HG03097 (cell line): Measurements from ENCODE around the gene RBPJ.

Experiments
- ATAC-seq: cut with Tn5 transposase; IDR thresholded peaks from one replicate; pipeline ENCODE4 v1.9.1; 2021; ENCODE audit not compliant: unreplicated experiment, low FRiP score

The RBPJ gene

GRCh38 chr4:26451597-26451996 is 130.8 kb downstream of the RBPJ start:
- ATAC-seq = no peak

- ATAC-seq = no peak
Observed at GRCh38 chr4:26452565-26453531, 132.0 kb downstream of the RBPJ start.

GRCh38 chr4:26454961-26455360 is 134.1 kb downstream of the RBPJ start:
- ATAC-seq = no peak

- no peak for ATAC-seq
Observed at GRCh38 chr4:26455571-26455970, 134.8 kb downstream of the RBPJ start.

GRCh38 chr4:26457412-26457811 is 136.6 kb downstream of the RBPJ start:
- ATAC-seq = no peak

- no peak for ATAC-seq
Observed at GRCh38 chr4:26458157-26458561, 137.3 kb downstream of the RBPJ start.

- no peak for ATAC-seq
Observed at GRCh38 chr4:26459054-26459755, 138.4 kb downstream of the RBPJ start.

GRCh38 chr4:26459756-26460530 is 139.1 kb downstream of the RBPJ start:
- no peak for ATAC-seq

- no peak for ATAC-seq
Observed at GRCh38 chr4:26462874-26463273, 142.1 kb downstream of the RBPJ start.

GRCh38 chr4:26463386-26463785 is 142.6 kb downstream of the RBPJ start:
- ATAC-seq = no peak

- ATAC-seq = no peak
Observed at GRCh38 chr4:26464420-26465095, 143.7 kb downstream of the RBPJ start.

- ATAC-seq = no peak
Observed at GRCh38 chr4:26466578-26467270, 145.9 kb downstream of the RBPJ start.

GRCh38 chr4:26467724-26468123 is 146.9 kb downstream of the RBPJ start:
- ATAC-seq = no peak

GRCh38 chr4:26468283-26468949 is 147.6 kb downstream of the RBPJ start:
- no peak for ATAC-seq

- no peak for ATAC-seq
Observed at GRCh38 chr4:26468977-26469376, 148.2 kb downstream of the RBPJ start.

- ATAC-seq = no peak
Observed at GRCh38 chr4:26471890-26472289, 151.1 kb downstream of the RBPJ start.

- ATAC-seq = no peak
Observed at GRCh38 chr4:26473893-26474292, 153.1 kb downstream of the RBPJ start.

GRCh38 chr4:26474551-26474950 is 153.7 kb downstream of the RBPJ start:
- ATAC-seq = no peak

- ATAC-seq = no peak
Observed at GRCh38 chr4:26475716-26476115, 154.9 kb downstream of the RBPJ start.
